ENCODE measurements around the gene ADH5. TPM values are rescaled to one million over a fixed set of nuclear protein-coding genes. Genes with fewer than 3 reads are reported as not detected.

ADH5 gene
- total RNA-seq, 1 experiment from 2014 or later = 223 TPM

- peaks cover 1% of the 10 kb centered on the region for H3K4me1 ChIP-seq (ENCODE audit: insufficient read depth, low read length, poor library complexity, severe bottlenecking)
- peaks cover 14% of the 10 kb centered on the region for H3K9me3 ChIP-seq (ENCODE audit: low read depth, low read length, poor library complexity, severe bottlenecking)
- H3K27me3 ChIP-seq (replicated peaks; ENCODE audit: insufficient read depth, low read depth, low read length, poor library complexity) = no peaks in the 10 kb centered on the region
- DNase-seq (ENCODE audit: low spot score) = no peak
- ChIA-PET CTCF (no interaction called here), POLR2A (ENCODE audit: low non-redundant PET) (interaction anchor here (0.6 kb wide), 1 partner anchor 43 kb away, joined by 5 read pairs; the partner anchor contains the start of gene METAP1)
- H3K4me3 ChIP-seq (ENCODE audit: low read depth, low read length, poor library complexity, severe bottlenecking) = no peak overlapping the region
- no TSS peak for BruUV-seq (replicated peaks)
- H3K27ac ChIP-seq (ENCODE audit: low read depth, low read length, poor library complexity, severe bottlenecking) = no peak overlapping the region
- TF ChIP-seq CTCF (conservative IDR thresholded peaks at IDR 0.05; ENCODE audit: low read depth, low read length) (no peak), EZH2 (IDR thresholded peaks at IDR 0.05; ENCODE audit: borderline replicate concordance, low read depth, low read length, poor library complexity, severe bottlenecking) (no peak)
- peaks cover 29% of the 10 kb centered on the region for H3K36me3 ChIP-seq (ENCODE audit: insufficient read depth, low read length, poor library complexity, severe bottlenecking)
- intact Hi-C loops (cut with micrococcal nuclease; ENCODE audit: unreplicated experiment) = no loop called here
Observed at GRCh38 chr4:99038213-99038612, 50.4 kb downstream of the ADH5 start.

GRCh38 chr4:99033956-99034355 lies 54.6 kb downstream of the ADH5 start:
- intact Hi-C loops (cut with micrococcal nuclease; ENCODE audit: unreplicated experiment) = no loop called here
- CTCF ChIA-PET = no interaction called here
- BruUV-seq (replicated peaks) = no TSS peak
- Histone ChIP-seq H3K36me3 (ENCODE audit: insufficient read depth, low read length, poor library complexity, severe bottlenecking) (peaks cover 19% of the 10 kb centered on the region), H3K27ac (ENCODE audit: low read depth, low read length, poor library complexity, severe bottlenecking) (no peak overlapping the region), H3K27me3 (replicated peaks; ENCODE audit: insufficient read depth, low read depth, low read length, poor library complexity) (no peaks in the 10 kb centered on the region), H3K4me3 (ENCODE audit: low read depth, low read length, poor library complexity, severe bottlenecking) (no peak overlapping the region), H3K9me3 (ENCODE audit: low read depth, low read length, poor library complexity, severe bottlenecking) (peaks cover 12% of the 10 kb centered on the region), H3K4me1 (ENCODE audit: insufficient read depth, low read length, poor library complexity, severe bottlenecking) (peaks cover 12% of the 10 kb centered on the region)
- DNase-seq (ENCODE audit: low spot score) = no peak
- TF ChIP-seq CTCF (conservative IDR thresholded peaks at IDR 0.05; ENCODE audit: low read depth, low read length) (no peak), EZH2 (IDR thresholded peaks at IDR 0.05; ENCODE audit: borderline replicate concordance, low read depth, low read length, poor library complexity, severe bottlenecking) (no peak)
- POLR2A ChIA-PET (ENCODE audit: low non-redundant PET) = no interaction called here

GRCh38 chr4:99029852-99030251 lies 58.7 kb downstream of the ADH5 start:
- H3K27ac ChIP-seq (ENCODE audit: low read depth, low read length, poor library complexity, severe bottlenecking) = no peak overlapping the region
- ChIA-PET POLR2A (ENCODE audit: low non-redundant PET) (no interaction called here), CTCF (no interaction called here)
- peaks cover 16% of the 10 kb centered on the region for H3K4me1 ChIP-seq (ENCODE audit: insufficient read depth, low read length, poor library complexity, severe bottlenecking)
- H3K9me3 ChIP-seq (ENCODE audit: low read depth, low read length, poor library complexity, severe bottlenecking) = no peaks in the 10 kb centered on the region
- H3K4me3 ChIP-seq (ENCODE audit: low read depth, low read length, poor library complexity, severe bottlenecking) = no peak overlapping the region
- no TSS peak for BruUV-seq (replicated peaks)
- TF ChIP-seq EZH2 (IDR thresholded peaks at IDR 0.05; ENCODE audit: borderline replicate concordance, low read depth, low read length, poor library complexity, severe bottlenecking) (no peak), CTCF (conservative IDR thresholded peaks at IDR 0.05; ENCODE audit: low read depth, low read length) (no peak)
- intact Hi-C loops (cut with micrococcal nuclease; ENCODE audit: unreplicated experiment) = no loop called here
- H3K36me3 ChIP-seq (ENCODE audit: insufficient read depth, low read length, poor library complexity, severe bottlenecking) = no peaks in the 10 kb centered on the region
- H3K27me3 ChIP-seq (replicated peaks; ENCODE audit: insufficient read depth, low read depth, low read length, poor library complexity) = no peaks in the 10 kb centered on the region
- DNase-seq (ENCODE audit: low spot score) = no peak
